DND-41 (cell line): Measurements from ENCODE around the gene ST6GALNAC6.

Experiments
- CTCF ChIP-seq: IDR thresholded peaks from 2 replicates; pipeline ENCODE4 v1.5.1; 2012; ENCODE audit warnings: borderline replicate concordance, low read length, moderate library complexity, mild to moderate bottlenecking; ENCODE audit not compliant: poor library complexity, severe bottlenecking; ENCODE audit errors: extremely low read depth
- EZH2 ChIP-seq: IDR thresholded peaks from 3 replicates; pipeline ENCODE4 v1.6.1; 2012; ENCODE audit warnings: borderline replicate concordance, low read depth, mild to moderate bottlenecking, moderate library complexity, low read length, inconsistent platforms; ENCODE audit not compliant: severe bottlenecking

- TF ChIP-seq EZH2 (no peak), CTCF (peak; percentile 92)
Measured at GRCh38 chr9:127921557-127922120, 22.2 kb upstream of the ST6GALNAC6 start.
